HG03354 (cell line): ENCODE results near the gene CST7.
"Not testable (repeated sequence)": the region's sequence is repeated elsewhere in the genome, so short reads cannot be mapped to it uniquely, and the experiment has no call there.

Source experiments
- ATAC-seq: cut with Tn5 transposase; IDR thresholded peaks from one replicate; pipeline ENCODE4 v1.9.1; 2021; ENCODE audit warnings: mild to moderate bottlenecking; ENCODE audit not compliant: unreplicated experiment, poor library complexity, severe bottlenecking

Gene CST7

DNA sequence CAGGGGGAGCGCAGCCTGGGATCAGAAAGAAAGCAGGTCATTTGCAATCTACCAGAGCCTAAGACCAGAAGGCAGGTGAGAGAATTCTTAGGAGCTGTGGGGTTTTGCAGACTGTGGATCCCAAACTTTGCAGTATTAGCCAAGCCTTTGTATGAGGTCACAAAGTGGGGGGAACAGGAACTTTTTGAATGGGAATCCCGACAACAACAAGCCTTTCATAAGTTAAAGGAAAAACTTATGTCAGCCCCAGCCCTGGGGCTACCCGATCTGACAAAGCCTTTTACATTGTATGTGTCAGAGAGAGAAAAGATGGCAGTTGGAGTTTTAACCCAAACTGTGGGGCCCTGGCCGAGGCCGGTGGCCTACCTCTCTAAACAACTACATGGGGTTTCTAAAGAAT, 19.8 kb upstream of the CST7 start:
- ATAC-seq, result not testable (repeated sequence)

DNA sequence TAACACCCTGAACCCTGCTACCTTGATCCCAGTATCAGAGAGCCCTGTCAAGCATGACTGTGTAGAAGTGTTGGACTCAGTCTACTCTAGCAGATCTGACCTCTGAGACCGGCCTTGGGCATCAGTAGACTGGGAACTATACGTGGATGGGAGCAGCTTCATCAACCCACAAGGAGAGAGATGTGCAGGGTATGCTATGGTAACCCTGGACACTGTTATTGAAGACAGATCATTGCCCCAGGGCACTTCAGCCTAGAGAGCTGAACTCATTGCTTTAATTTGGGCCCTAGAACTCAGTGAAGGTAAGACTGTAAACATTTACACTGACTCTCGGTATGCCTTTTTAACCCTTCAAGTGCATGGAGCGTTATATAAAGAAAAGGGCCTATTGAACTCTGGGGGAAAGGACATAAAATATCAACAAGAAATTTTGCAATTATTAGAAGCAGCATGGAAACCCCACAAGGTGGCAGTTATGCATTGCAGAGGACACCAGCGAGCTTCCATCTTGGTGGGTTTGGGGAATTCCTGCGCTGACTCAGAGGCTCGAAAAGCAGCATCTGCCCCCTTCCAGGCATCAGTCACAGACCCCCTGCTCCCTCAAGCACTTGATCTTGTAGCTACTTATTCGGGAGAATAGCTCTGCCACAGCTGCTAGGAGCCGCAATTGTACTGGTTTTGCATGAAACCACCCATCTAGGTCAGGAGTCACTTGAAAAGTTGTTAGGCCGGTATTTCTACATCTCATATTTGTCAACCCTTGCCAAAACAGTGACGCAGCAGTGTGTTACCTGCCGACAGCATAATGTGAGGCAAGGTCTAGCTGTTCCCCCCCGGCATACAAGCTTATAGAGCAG, 19.0 kb upstream of the CST7 start:
- ATAC-seq, result not testable (repeated sequence)

- not testable (repeated sequence) for ATAC-seq
Observed at GRCh38 chr20:24930724-24931688, 18.1 kb upstream of the CST7 start.

GRCh38 chr20:24931893-24932292, 17.2 kb upstream of the CST7 start:
- ATAC-seq, result not testable (repeated sequence)

DNA sequence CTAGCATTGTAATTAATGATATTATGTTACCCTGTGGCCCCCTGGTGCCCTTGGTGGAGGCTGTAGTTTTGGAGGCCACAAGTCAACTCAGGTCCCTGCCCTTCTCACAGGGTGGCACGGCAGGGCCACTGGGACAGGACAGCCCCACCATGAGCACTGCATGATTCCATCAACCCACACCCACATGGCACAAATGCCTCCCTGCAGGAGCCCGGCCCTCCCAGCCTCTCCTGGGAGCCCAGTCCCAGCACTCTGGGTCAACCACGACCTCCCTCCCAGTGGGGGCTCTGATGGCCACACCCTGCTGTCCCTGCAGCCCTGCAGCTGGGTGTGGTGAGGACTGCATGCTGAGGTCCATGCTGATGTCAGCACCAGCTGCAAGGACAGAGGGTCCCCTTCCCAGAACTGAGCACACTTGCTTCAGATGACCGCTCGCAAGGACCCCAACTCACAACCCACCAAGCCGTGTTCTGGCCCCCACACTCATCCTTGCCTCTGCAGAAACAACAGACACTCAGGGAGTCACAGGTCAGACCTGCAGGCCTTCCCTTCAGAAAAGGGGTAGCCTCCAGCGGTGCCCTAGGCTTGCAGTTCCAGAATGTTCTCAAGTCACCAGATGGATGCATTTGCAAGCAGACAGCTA, 15.7 kb upstream of the CST7 start:
- no peak for ATAC-seq

DNA sequence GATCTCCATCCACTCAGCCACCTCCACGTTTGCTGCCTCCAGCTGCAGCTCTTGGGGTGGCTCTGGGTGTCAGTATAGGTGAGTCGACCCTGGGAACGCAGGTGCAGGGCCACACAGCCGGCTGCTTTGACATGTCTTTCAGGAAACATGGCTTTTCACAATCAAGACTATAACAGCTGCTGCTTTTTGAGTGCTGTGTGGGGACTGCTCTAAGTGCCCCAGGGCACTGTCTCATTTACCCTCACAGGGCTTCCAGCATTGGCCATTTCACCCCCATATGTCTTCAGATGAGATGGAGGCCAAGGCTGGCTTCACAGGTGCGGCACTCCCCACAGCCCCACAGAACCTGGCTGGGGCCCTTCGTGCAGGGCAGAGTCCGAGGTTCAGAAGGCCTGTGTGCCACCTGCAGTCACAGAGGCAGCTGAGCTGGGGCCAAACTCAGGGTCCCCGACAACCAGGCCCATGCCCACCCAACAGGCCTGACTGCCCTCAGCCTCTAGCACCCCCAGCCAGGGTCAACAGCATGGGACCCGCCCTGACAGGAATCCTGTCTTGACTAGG, 14.9 kb upstream of the CST7 start:
- ATAC-seq, result no peak

- no peak for ATAC-seq
Observed at GRCh38 chr20:24934716-24935115, 14.4 kb upstream of the CST7 start.

- no peak for ATAC-seq
Observed at GRCh38 chr20:24935140-24935539, 13.9 kb upstream of the CST7 start.

GRCh38 chr20:24935766-24936525, 13.1 kb upstream of the CST7 start:
- ATAC-seq, result no peak

DNA sequence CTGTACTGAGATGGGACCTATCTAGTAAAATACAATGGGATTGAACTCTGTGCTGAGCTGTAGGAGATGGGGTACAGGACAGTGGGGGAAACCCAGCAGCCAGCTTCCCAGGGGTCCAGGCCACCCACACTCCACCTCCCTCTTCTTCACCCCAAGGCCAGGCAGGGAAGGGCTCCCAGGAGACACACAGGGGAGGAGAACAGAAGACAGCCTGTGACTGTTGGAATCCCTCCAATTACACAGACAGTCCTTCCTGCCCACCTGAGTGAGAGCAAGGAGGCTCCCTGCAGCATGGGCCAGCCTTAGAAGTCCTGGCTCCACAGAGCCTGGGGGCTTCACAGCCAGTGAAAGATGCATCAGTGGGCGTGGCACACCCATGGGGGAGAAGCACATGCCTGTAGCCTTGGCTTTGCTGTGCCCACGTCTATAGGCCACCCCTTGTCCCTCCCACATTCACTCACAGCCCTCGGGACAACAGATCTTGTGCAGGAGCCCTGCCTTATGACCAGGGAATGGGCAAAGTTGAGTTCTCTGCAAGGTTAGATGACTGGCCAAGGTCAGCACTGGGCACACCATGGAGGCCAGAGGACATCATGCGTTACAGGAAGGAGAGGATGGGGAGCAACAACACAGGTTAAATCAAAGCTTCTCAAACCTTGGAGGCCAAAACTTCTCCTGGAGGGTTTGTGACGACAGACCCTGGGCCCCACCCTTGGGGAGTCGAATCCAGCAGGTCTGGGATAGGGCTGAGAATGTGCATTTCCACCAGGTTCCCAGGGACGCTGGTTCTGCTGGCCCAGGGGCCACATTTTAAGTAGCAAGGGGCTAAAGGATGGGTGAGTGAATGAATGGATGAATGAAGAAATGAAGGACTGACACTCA, 12.3 kb upstream of the CST7 start:
- ATAC-seq, result no peak

DNA sequence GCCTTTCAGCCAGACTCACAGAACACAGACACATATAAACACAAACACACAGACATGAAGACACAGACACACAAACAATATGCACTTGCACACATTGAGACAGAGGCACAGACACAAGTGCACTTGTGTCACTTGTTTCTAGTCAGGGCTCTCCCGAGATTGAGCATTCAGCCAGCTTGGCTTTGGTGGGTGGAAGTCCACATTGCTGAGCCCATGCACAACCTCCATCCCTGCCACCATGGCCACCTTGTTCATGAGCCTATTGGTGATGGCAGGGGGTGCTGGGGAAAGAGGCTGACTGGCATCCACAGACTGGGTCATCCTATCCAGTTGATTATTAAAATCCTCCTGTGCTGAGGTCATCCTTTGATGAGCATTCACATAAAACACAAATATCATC, 11.5 kb upstream of the CST7 start:
- ATAC-seq, result no peak

DNA sequence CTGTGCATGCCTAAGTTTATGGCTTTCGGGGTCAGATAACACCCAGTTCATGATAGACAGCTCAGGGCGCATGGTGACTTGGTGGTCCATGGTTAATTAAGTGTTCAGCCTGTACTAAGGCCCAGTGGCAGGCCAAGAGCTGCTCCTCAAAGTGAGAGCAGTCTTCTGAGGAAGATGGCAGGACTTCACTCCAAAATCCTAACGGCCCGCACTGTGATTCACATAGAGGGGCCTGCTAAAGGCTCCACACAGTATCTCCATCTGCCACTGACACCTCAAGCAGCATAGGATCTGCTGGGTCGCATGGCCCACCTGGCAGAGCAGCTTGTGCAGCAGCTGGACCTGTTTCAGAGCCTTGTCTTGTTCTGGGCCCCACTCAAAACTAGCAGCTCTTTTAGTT, 10.6 kb upstream of the CST7 start:
- ATAC-seq, result no peak

- no peak for ATAC-seq
Observed at GRCh38 chr20:24939036-24939435, 10.0 kb upstream of the CST7 start.

GRCh38 chr20:24942679-24943078, 6.4 kb upstream of the CST7 start:
- no peak for ATAC-seq

- ATAC-seq, result no peak
Observed at GRCh38 chr20:24943196-24943595, 5.9 kb upstream of the CST7 start.

DNA sequence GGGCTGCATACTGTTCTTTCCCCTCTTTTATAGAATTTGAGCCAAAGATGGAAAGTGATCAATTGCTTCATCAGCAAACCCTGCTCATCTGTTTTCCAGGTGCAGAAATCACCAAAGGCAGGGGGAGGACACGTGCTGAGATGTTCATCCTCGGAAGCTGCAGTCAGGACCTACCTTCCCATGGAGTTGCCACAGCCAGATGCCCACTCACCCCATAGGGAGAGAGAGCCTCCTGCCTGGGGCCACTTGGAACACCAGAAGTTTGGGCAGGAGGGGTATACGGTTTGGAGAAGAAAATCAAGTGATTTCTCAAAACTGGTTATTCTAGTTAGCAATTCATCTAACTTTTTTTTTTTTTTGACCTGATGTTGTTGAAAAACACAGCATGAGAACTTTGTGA, 5.3 kb upstream of the CST7 start:
- no peak for ATAC-seq

GRCh38 chr20:24946376-24946775, 2.7 kb upstream of the CST7 start:
- not testable (repeated sequence) for ATAC-seq

GRCh38 chr20:24948396-24948938, 602 bp upstream of the CST7 start:
- ATAC-seq, result not testable (repeated sequence)
